SJSA1 (cell line): Measurements from ENCODE around the gene FNBP1. TPM values are rescaled to one million over a fixed set of nuclear protein-coding genes. Genes with fewer than 3 reads are reported as not detected.
A peak's percentile ranks its signal among the peaks of the same experiment; 100 is the strongest.

Source experiments
- DNase-seq, 2 experiments: peaks; one replicate each; pipeline ENCODE4 v3.0.0-alpha.2; 2015 to 2020; ENCODE audit warnings: low spot score in 2 of 2, low read depth in 1 of 2
- H3K27ac ChIP-seq: fragments of 250-450 bp; sonication (Bioruptor Pico); 2 replicates; pipeline ENCODE4 v1.5.1; 2020; ENCODE audit warnings: mild to moderate bottlenecking, moderate library complexity
- H3K27me3 ChIP-seq: fragments of 250-450 bp; sonication (Bioruptor Pico); replicated peaks from 2 replicates; pipeline ENCODE4 v1.5.1; 2020; ENCODE audit warnings: mild to moderate bottlenecking, moderate library complexity
- H3K36me3 ChIP-seq: fragments of 250-450 bp; sonication (Bioruptor Pico); 2 replicates; pipeline ENCODE4 v1.5.1; 2020; ENCODE audit warnings: mild to moderate bottlenecking
- H3K4me1 ChIP-seq: fragments of 250-450 bp; sonication (Bioruptor Pico); replicated peaks from 2 replicates; pipeline ENCODE4 v1.6.1; 2021; ENCODE audit warnings: mild to moderate bottlenecking
- H3K4me3 ChIP-seq: fragments of 250-450 bp; sonication (Bioruptor Pico); 2 replicates; pipeline ENCODE4 v1.5.1; 2020; ENCODE audit warnings: mild to moderate bottlenecking
- H3K9me3 ChIP-seq: fragments of 250-450 bp; sonication (Bioruptor Pico); replicated peaks from 2 replicates; pipeline ENCODE4 v1.5.1; 2020; ENCODE audit warnings: mild to moderate bottlenecking
- total RNA-seq: library from RNA; depleted of rRNA; stranded (reverse); fragments of >200 nt; shearing (Covaris generic); gene quantifications from 2 replicates; pipeline ENCODE4 v1.2.3, GENCODE V29; 2014

FNBP1 gene
- total RNA-seq, 1 experiment from 2014 or later, result 24.3 TPM

DNA sequence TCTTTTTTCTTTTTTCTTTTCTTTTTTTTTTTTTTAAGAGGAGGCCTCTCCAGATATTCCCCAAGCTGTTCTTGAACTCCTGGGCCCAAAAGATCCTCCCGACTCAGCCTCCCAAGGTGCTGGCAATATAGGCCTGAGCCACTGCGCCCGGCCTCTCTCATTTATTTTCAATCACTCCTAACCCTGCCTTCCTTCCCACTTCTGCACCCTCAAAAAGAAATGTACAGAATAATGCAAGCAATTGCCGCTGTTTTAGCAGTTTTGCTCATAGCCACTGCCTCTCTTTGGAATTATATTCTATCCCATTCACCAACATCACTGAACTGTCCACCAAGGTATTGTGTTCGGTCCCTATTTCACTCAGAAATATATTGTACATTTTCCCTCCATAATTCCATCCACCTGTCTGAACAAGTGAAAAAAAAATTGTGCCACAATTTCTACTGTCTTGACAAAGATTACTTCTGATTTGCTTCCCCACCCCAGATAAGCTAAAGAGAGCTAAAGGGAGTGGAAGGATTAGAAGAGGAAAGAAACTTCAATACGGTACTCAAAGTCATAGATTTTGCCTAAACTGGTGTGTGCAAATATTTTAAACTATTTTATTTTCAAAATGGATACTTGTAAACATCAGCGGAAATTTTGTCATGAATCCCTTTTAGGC lies 1.9 kb downstream of the FNBP1 start:
- no peaks in the 10 kb centered on the region for H3K27me3 ChIP-seq
- DNase-seq, result no peak
- H3K27ac ChIP-seq, result no peak overlapping the region
- peak overlapping the region; percentile 99; the same call in 1 of the 2 replicates for H3K4me3 ChIP-seq
- H3K36me3 ChIP-seq, result peaks cover 9% of the 10 kb centered on the region
- no peaks in the 10 kb centered on the region for H3K9me3 ChIP-seq
- peaks cover 50% of the 10 kb centered on the region for H3K4me1 ChIP-seq

DNA sequence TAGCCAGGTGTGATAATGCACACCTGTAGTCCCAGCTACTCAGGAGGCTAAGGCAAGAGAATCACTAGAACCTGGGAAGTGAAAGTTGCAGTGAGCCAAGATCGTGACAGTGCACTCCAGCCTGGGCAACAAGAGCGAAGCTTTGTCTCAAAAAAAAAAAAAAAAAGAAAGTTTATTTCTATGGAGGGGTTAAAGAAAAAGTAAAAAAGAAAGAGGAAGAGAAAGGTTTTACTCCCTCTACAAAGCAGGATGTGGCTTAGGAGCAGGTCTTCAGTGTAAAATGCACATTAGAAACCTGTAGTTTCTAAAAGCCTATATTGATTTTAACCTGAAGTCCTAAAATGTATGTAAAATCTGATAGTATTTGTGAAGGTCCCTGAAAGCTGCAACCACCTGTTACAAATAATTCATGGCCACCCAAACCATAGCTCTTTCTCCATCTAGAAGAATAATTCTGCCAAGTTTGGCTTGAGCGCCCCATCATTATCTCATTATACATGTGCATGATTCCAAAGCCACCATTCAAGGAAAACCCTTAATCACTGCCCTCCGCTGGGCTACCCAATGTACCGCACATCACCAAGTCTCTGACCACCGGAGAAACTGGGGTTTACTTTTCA lies 3.4 kb downstream of the FNBP1 start:
- Histone ChIP-seq H3K4me1 (peaks cover 60% of the 10 kb centered on the region), H3K4me3 (no peak overlapping the region), H3K27ac (no peak overlapping the region), H3K9me3 (no peaks in the 10 kb centered on the region), H3K36me3 (peaks cover 9% of the 10 kb centered on the region), H3K27me3 (no peaks in the 10 kb centered on the region)
- no peak for DNase-seq

GRCh38 chr9:130036099-130036498 lies 6.9 kb downstream of the FNBP1 start:
- Histone ChIP-seq H3K4me1 (peaks cover 39% of the 10 kb centered on the region), H3K36me3 (no peaks in the 10 kb centered on the region), H3K27ac (peak overlapping the region; percentile 21; the same call in 1 of the 2 replicates), H3K27me3 (no peaks in the 10 kb centered on the region), H3K9me3 (no peaks in the 10 kb centered on the region), H3K4me3 (no peak overlapping the region)
- DNase-seq, result peak in 1 of 2 experiments; percentile 47

DNA sequence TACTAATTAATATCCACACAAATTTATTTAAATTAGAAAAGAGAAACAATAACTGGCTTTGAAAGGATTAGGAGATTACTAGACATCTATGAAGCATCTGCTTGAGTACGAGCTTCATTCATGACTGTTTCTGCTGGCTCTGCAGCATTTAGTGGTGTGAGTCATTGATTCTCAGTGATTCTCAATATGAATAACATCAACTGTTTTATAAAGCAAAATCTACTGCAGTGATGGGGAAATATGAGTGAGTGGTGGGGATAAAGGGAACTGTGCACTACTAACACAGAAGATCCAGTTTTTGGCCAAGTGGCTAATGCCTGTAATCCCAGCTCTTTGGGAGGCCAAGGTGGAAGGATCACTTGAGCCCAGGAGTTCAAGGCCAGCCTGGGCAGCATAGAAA lies 8.4 kb downstream of the FNBP1 start:
- Histone ChIP-seq H3K4me3 (no peak overlapping the region), H3K9me3 (no peaks in the 10 kb centered on the region), H3K27me3 (no peaks in the 10 kb centered on the region), H3K27ac (no peak overlapping the region), H3K4me1 (peaks cover 34% of the 10 kb centered on the region), H3K36me3 (no peaks in the 10 kb centered on the region)
- peak in 1 of 2 experiments; percentile 23 for DNase-seq

- H3K4me3 ChIP-seq, result no peak overlapping the region
- no peaks in the 10 kb centered on the region for H3K9me3 ChIP-seq
- H3K27ac ChIP-seq, result no peak overlapping the region
- H3K27me3 ChIP-seq, result no peaks in the 10 kb centered on the region
- H3K4me1 ChIP-seq, result peaks cover 30% of the 10 kb centered on the region
- no peak for DNase-seq
- peaks cover 3% of the 10 kb centered on the region; the same call in 1 of the 2 replicates for H3K36me3 ChIP-seq
Measured at GRCh38 chr9:130030651-130031127, 12.3 kb downstream of the FNBP1 start.

- Histone ChIP-seq H3K27ac (no peak overlapping the region), H3K4me3 (no peak overlapping the region), H3K27me3 (no peaks in the 10 kb centered on the region), H3K36me3 (peaks cover 3% of the 10 kb centered on the region; the same call in 1 of the 2 replicates), H3K9me3 (no peaks in the 10 kb centered on the region), H3K4me1 (peaks cover 30% of the 10 kb centered on the region)
- DNase-seq, result no peak
Measured at GRCh38 chr9:130029223-130029973, 13.6 kb downstream of the FNBP1 start.

GRCh38 chr9:130028493-130029222 lies 14.3 kb downstream of the FNBP1 start:
- Histone ChIP-seq H3K9me3 (no peaks in the 10 kb centered on the region), H3K27ac (no peak overlapping the region), H3K4me3 (no peak overlapping the region), H3K4me1 (peaks cover 34% of the 10 kb centered on the region), H3K27me3 (no peaks in the 10 kb centered on the region), H3K36me3 (peaks cover 3% of the 10 kb centered on the region; the same call in 1 of the 2 replicates)
- no peak for DNase-seq

- H3K9me3 ChIP-seq, result no peaks in the 10 kb centered on the region
- peaks cover 43% of the 10 kb centered on the region for H3K4me1 ChIP-seq
- no peak for DNase-seq
- no peak overlapping the region for H3K4me3 ChIP-seq
- H3K27me3 ChIP-seq, result no peaks in the 10 kb centered on the region
- no peak overlapping the region for H3K27ac ChIP-seq
- H3K36me3 ChIP-seq, result peaks cover 3% of the 10 kb centered on the region; the same call in 1 of the 2 replicates
Measured at GRCh38 chr9:130027533-130028365, 15.2 kb downstream of the FNBP1 start.

- no peaks in the 10 kb centered on the region for H3K27me3 ChIP-seq
- H3K4me1 ChIP-seq, result peaks cover 46% of the 10 kb centered on the region
- peaks cover 3% of the 10 kb centered on the region; the same call in 1 of the 2 replicates for H3K36me3 ChIP-seq
- no peaks in the 10 kb centered on the region for H3K9me3 ChIP-seq
- no peak overlapping the region for H3K27ac ChIP-seq
- DNase-seq, result no peak
- H3K4me3 ChIP-seq, result no peak overlapping the region
Measured at GRCh38 chr9:130026583-130027340, 16.2 kb downstream of the FNBP1 start.

DNA sequence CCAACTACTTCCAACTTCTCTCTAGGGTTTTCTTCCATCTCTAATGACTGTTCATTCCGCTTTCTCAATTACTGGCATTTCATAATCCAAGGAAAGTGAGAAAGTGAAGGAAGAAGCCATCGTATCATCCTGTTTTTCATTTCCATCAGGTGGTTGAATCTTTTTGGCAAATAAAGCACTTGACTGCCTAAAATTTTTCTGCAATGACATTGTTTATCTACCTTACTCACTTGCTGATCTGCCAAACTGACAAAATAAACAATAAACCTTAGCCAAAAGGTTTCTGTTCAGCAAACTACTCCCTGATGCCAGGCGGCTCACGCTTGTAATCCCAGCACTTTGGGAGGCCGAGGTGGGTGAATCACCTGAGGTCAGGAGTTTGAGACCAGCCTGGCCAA lies 18.4 kb downstream of the FNBP1 start:
- Histone ChIP-seq H3K36me3 (peaks cover 3% of the 10 kb centered on the region; the same call in 1 of the 2 replicates), H3K4me1 (peaks cover 55% of the 10 kb centered on the region), H3K9me3 (no peaks in the 10 kb centered on the region), H3K4me3 (no peak overlapping the region), H3K27ac (peak overlapping the region; percentile 39), H3K27me3 (no peaks in the 10 kb centered on the region)
- peak in 1 of 2 experiments; percentile 37 for DNase-seq

DNA sequence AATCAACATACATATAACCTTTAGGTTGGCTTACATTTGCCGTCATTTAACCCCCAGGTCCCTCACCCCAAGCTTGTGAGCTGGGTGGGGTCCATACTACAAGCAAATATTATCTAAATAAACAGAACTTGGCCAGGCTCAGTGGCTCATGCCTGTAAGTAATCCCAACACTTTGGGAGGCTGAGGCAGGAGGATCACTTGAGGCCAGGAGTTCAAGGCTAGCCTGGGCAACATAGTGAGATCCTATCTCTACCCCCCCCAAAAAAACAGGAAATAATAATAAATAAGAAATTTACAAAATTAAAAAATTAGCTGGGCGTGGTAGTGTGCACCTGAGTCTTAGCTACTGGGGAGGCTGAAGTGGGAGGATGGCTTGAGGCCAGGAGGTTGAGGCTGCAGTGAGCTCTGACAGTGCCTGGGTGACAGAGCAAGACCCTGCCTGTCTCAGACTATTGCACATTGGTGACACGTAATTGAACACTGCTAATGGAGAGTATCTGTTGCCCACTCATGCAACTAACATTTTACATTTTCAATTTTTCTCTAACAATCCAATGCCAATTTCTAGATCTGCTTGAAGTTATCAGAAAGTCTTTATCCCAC lies 18.9 kb downstream of the FNBP1 start:
- peaks cover 55% of the 10 kb centered on the region for H3K4me1 ChIP-seq
- no peaks in the 10 kb centered on the region for H3K27me3 ChIP-seq
- H3K9me3 ChIP-seq, result no peaks in the 10 kb centered on the region
- no peak for DNase-seq
- no peak overlapping the region for H3K4me3 ChIP-seq
- peak overlapping the region; percentile 39 for H3K27ac ChIP-seq
- peaks cover 3% of the 10 kb centered on the region; the same call in 1 of the 2 replicates for H3K36me3 ChIP-seq
